PC-9 (cell line): Measurements from ENCODE around the gene ENTR1. TPM values are rescaled to one million over a fixed set of nuclear protein-coding genes. Genes with fewer than 3 reads are reported as not detected.

Source experiments
- BruUV-seq: library from RNA; stranded (reverse); fragments of 400-500 nt; replicated peaks from 2 replicates; lab custom pipeline; 2021; lab: Mats Ljungman, UMichigan
- CTCF ChIA-PET: fragments of 300-600 bp; sonication (Branson Sonifier 250); formaldehyde crosslinking; loops from one replicate; lab custom pipeline; 2022; ENCODE audit warnings: antibody characterized with exemption; lab: Charles Lee
- POLR2A ChIA-PET: fragments of 300-600 bp; sonication (Branson Sonifier 250); formaldehyde crosslinking; loops from one replicate; lab custom pipeline; 2022; ENCODE audit warnings: antibody characterized with exemption; ENCODE audit not compliant: unreplicated experiment; lab: Charles Lee
- DNase-seq, 2 experiments: peaks; one replicate each; pipeline versions ENCODE4 v3.0.0 to v3.0.0-alpha.2; 2015 to 2022; ENCODE audit warnings: mixed read lengths in 1 of 2
- H2AFZ ChIP-seq: fragments of 200-600 bp; sonication (generic); 2 replicates; pipeline ENCODE4 v1.8.1; 2017; ENCODE audit warnings: antibody characterized with exemption
- H3F3A ChIP-seq: fragments of 200-600 bp; sonication (generic); 2 replicates; pipeline ENCODE4 v1.8.1; 2017; ENCODE audit warnings: antibody characterized with exemption, mild to moderate bottlenecking, low read depth; ENCODE audit not compliant: insufficient read depth
- H3K27ac ChIP-seq: fragments of 200-600 bp; sonication (generic); 2 replicates; pipeline ENCODE4 v1.6.1; 2016; ENCODE audit warnings: mixed run types
- H3K27me3 ChIP-seq: fragments of 200-600 bp; sonication (generic); 2 replicates; pipeline ENCODE4 v1.6.1; 2016; ENCODE audit warnings: low read depth, mixed run types; ENCODE audit not compliant: insufficient read depth
- H3K36me3 ChIP-seq: fragments of 200-600 bp; sonication (generic); 2 replicates; pipeline ENCODE4 v1.6.1; 2016; ENCODE audit warnings: low read depth, mixed run types
- H3K4me1 ChIP-seq: fragments of 200-600 bp; sonication (generic); replicated peaks from 2 replicates; pipeline ENCODE4 v1.6.1; 2016; ENCODE audit warnings: mixed run types; ENCODE audit not compliant: insufficient read depth
- H3K4me2 ChIP-seq: fragments of 200-600 bp; sonication (generic); 2 replicates; pipeline ENCODE4 v1.6.1; 2017; ENCODE audit warnings: mixed run types
- H3K4me3 ChIP-seq: fragments of 200-600 bp; sonication (generic); 2 replicates; pipeline ENCODE4 v1.6.1; 2016; ENCODE audit warnings: mixed run types
- H3K79me2 ChIP-seq: fragments of 200-600 bp; sonication (generic); 2 replicates; pipeline ENCODE4 v1.6.1; 2017; ENCODE audit warnings: low read depth, mixed run types
- H3K9me2 ChIP-seq: fragments of 200-600 bp; sonication (generic); 2 replicates; pipeline ENCODE4 v1.8.1; 2017; ENCODE audit warnings: mild to moderate bottlenecking; ENCODE audit not compliant: insufficient read depth
- H3K9me3 ChIP-seq: fragments of 200-600 bp; sonication (generic); 2 replicates; pipeline ENCODE4 v1.8.1; 2016; ENCODE audit warnings: low read depth; ENCODE audit not compliant: insufficient read depth
- H4K20me1 ChIP-seq: fragments of 200-600 bp; sonication (generic); 2 replicates; pipeline ENCODE4 v1.8.1; 2017; ENCODE audit not compliant: insufficient read depth
- EZH2 ChIP-seq: fragments of 200-600 bp; sonication (generic); IDR thresholded peaks from 2 replicates; pipeline ENCODE4 v1.8.0; 2017; ENCODE audit warnings: antibody characterized with exemption, low read depth
- intact Hi-C: fragments of 100-400 bp; cut with micrococcal nuclease; formaldehyde crosslinking; loops from one replicate; pipeline ENCODE4 v1.10.0; 2022; ENCODE audit not compliant: unreplicated experiment
- total RNA-seq: library from RNA; stranded (reverse); gene quantifications from 2 replicates; pipeline ENCODE4 v1.2.3, GENCODE V29; 2021
- TF ChIP-seq, protein P1 (sequence below): fragments of 200-600 bp; sonication (generic); conservative IDR thresholded peaks from 2 replicates; pipeline ENCODE4 v1.6.1; 2017; ENCODE audit warnings: mixed run types, antibody characterized with exemption, mild to moderate bottlenecking, moderate library complexity

Gene ENTR1
- total RNA-seq, 1 experiment from 2014 or later: 67.9 TPM

DNA sequence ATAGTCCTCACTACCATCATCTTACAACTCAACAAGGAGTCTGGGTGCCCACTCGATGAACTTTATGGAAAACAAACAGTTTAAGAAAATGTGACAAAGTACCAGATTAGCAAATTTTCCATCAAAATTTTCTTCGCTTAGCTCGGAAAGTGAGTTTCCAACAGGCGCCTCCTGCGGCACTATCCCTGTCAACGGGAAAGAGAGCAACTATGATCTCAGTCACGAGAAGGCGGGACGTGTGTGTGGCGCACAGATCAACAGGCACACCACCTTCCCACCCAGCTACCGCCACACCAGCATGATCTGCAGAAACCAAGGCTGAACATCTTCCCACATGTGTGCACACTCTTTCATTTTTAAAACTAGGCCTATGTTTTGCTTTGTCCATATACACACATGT is 42.9 kb upstream of the ENTR1 start:
- Histone ChIP-seq H3K4me2 (no peak overlapping the region), H3K79me2 (no peaks in the 10 kb centered on the region), H3K36me3 (peaks cover 5% of the 10 kb centered on the region; the same call in 1 of the 2 replicates), H4K20me1 (peaks cover 13% of the 10 kb centered on the region; the same call in 1 of the 2 replicates), H3K4me3 (no peak overlapping the region), H2AFZ (no peak overlapping the region), H3K9me2 (no peaks in the 10 kb centered on the region), H3K9me3 (no peaks in the 10 kb centered on the region), H3K27ac (no peak overlapping the region), H3F3A (no peaks in the 10 kb centered on the region), H3K27me3 (no peaks in the 10 kb centered on the region), H3K4me1 (no peaks in the 10 kb centered on the region)
- CTCF ChIA-PET: no interaction called here
- TF ChIP-seq, protein P1, sequence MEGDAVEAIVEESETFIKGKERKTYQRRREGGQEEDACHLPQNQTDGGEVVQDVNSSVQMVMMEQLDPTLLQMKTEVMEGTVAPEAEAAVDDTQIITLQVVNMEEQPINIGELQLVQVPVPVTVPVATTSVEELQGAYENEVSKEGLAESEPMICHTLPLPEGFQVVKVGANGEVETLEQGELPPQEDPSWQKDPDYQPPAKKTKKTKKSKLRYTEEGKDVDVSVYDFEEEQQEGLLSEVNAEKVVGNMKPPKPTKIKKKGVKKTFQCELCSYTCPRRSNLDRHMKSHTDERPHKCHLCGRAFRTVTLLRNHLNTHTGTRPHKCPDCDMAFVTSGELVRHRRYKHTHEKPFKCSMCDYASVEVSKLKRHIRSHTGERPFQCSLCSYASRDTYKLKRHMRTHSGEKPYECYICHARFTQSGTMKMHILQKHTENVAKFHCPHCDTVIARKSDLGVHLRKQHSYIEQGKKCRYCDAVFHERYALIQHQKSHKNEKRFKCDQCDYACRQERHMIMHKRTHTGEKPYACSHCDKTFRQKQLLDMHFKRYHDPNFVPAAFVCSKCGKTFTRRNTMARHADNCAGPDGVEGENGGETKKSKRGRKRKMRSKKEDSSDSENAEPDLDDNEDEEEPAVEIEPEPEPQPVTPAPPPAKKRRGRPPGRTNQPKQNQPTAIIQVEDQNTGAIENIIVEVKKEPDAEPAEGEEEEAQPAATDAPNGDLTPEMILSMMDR: no peak
- no peak for TF ChIP-seq EZH2
- no peak for DNase-seq
- POLR2A ChIA-PET: no interaction called here
- intact Hi-C loops: no loop called here
- no TSS peak for BruUV-seq

DNA sequence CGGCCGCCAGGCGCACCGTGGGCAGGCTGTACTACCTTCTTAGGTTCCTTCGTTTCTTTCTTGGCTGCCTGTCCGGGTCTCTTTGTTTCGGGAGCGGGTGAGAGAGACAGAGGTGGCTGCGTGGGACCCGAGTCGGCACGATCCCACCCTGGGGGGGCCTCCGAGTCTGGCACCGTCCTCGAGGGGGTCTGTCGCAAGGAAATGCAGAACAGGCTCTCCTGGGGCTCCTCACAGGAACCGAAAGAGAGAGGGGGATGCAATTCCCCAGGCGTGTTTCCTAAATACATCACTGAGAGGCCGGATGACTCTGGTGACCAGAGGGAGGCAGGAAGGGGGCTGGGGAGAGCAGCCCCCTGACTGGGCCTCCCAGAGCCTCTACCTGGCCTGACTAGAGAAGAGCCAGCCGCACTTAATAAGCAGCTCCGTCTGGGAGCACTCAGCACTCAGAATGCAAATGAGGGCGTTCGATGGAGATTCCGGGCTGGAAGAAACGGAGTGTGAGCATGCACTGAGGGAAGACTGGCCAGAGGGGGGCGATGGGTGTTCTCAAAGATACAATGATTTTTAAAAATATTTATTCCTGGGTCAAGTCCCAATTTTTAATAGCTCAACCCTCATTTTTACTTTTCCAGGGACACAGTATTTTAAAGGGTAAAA is 40.9 kb upstream of the ENTR1 start:
- no peak overlapping the region for H3K27ac ChIP-seq
- no peaks in the 10 kb centered on the region for H3K79me2 ChIP-seq
- H3K36me3 ChIP-seq: peaks cover 5% of the 10 kb centered on the region; the same call in 1 of the 2 replicates
- ChIA-PET POLR2A (no interaction called here), CTCF (interaction anchor here (0.6 kb wide), 1 partner anchor 17 kb away, joined by 6 read pairs; no protein-coding TSS in a partner anchor)
- no peak for DNase-seq
- no peak overlapping the region for H3K4me3 ChIP-seq
- no peaks in the 10 kb centered on the region for H3K27me3 ChIP-seq
- H3K4me2 ChIP-seq: no peak overlapping the region
- intact Hi-C loops: no loop called here
- H4K20me1 ChIP-seq: peaks cover 13% of the 10 kb centered on the region; the same call in 1 of the 2 replicates
- H3K9me3 ChIP-seq: no peaks in the 10 kb centered on the region
- no peaks in the 10 kb centered on the region for H3K9me2 ChIP-seq
- H2AFZ ChIP-seq: no peak overlapping the region
- no peaks in the 10 kb centered on the region for H3K4me1 ChIP-seq
- no TSS peak for BruUV-seq
- H3F3A ChIP-seq: no peaks in the 10 kb centered on the region; the same call in 1 of the 2 replicates
- TF ChIP-seq, protein P1: no peak
- TF ChIP-seq EZH2: no peak

- H3K79me2 ChIP-seq: no peaks in the 10 kb centered on the region
- no peak for DNase-seq
- intact Hi-C loops: no loop called here
- ChIA-PET POLR2A (no interaction called here), CTCF (no interaction called here)
- H3K4me3 ChIP-seq: no peak overlapping the region
- no peak overlapping the region for H3K27ac ChIP-seq
- no peaks in the 10 kb centered on the region; the same call in 1 of the 2 replicates for H3F3A ChIP-seq
- no peaks in the 10 kb centered on the region for H3K9me3 ChIP-seq
- H3K27me3 ChIP-seq: no peaks in the 10 kb centered on the region
- H3K4me1 ChIP-seq: no peaks in the 10 kb centered on the region
- H2AFZ ChIP-seq: no peak overlapping the region
- BruUV-seq: no TSS peak
- H3K4me2 ChIP-seq: no peak overlapping the region
- TF ChIP-seq, protein P1: no peak
- TF ChIP-seq EZH2: no peak
- H3K36me3 ChIP-seq: peaks cover 5% of the 10 kb centered on the region; the same call in 1 of the 2 replicates
- H3K9me2 ChIP-seq: no peaks in the 10 kb centered on the region
- H4K20me1 ChIP-seq: peaks cover 11% of the 10 kb centered on the region
Measured at GRCh38 chr9:136448655-136449054, 38.2 kb upstream of the ENTR1 start.
